Tibial nerve (tissue), 3 donors: ENCODE data around the gene ELOB.

ENCODE experiments used
- POLR2A ChIP-seq, 2 donors: fragments of 450-650 bp; IDR thresholded peaks; one replicate each; pipeline ENCODE4 v1.6.1; 2017; ENCODE audit warnings: antibody characterized with exemption in 2 of 2, mild to moderate bottlenecking in 2 of 2, moderate library complexity in 2 of 2
- TF ChIP-seq, protein P1 (sequence below), 5 experiments: fragments of 200-600 bp in 3 of 5; fragments of 450-650 bp in 2 of 5; sonication (generic) in 3 of 5; IDR thresholded peaks; one replicate each; pipeline ENCODE4 v1.5.1; 2016 to 2019; ENCODE audit warnings: antibody characterized with exemption in 5 of 5, mild to moderate bottlenecking in 3 of 5, moderate library complexity in 2 of 5

DNA sequence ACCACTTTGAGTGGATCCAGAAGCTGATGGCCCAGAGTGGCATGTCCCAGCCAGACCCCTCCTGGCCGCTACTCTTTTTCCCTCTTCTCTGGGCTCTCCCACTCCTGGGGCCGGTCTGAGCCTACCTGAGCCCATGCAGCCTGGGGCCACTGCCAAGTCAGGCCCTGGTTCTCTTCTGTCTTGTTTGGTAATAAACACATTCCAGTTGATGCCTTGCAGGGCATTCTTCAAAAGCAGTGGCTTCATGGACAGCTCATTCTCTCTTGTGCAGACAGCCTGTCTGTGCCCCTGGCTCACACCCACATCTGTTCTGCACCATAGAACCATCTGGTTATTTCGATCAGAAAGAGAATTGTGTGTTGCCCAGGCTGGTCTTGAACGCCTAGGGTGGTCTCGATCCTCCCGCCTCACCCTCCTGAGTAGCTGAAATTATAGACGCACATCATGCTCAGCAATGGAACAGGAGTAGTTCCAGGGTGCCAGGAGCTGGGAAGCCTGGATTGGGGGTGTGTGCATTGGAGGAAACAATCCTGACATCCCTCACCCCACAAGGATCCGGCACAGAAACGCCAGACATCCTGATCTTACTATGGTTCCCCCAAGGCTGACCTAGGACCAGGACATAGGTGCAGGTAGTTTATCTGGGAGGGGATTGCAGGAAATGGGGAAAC lies 44.5 kb upstream of the ELOB start:
- TF ChIP-seq, protein P1, sequence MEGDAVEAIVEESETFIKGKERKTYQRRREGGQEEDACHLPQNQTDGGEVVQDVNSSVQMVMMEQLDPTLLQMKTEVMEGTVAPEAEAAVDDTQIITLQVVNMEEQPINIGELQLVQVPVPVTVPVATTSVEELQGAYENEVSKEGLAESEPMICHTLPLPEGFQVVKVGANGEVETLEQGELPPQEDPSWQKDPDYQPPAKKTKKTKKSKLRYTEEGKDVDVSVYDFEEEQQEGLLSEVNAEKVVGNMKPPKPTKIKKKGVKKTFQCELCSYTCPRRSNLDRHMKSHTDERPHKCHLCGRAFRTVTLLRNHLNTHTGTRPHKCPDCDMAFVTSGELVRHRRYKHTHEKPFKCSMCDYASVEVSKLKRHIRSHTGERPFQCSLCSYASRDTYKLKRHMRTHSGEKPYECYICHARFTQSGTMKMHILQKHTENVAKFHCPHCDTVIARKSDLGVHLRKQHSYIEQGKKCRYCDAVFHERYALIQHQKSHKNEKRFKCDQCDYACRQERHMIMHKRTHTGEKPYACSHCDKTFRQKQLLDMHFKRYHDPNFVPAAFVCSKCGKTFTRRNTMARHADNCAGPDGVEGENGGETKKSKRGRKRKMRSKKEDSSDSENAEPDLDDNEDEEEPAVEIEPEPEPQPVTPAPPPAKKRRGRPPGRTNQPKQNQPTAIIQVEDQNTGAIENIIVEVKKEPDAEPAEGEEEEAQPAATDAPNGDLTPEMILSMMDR (IDR thresholded peaks at IDR 0.05) = no peak
- no peak for TF ChIP-seq POLR2A (IDR thresholded peaks at IDR 0.05)
